Caco-2 (cell line): ENCODE results near the gene MAP3K15. TPM values are rescaled to one million over a fixed set of nuclear protein-coding genes. Genes with fewer than 3 reads are reported as not detected.
"Not testable (repeated sequence)": the region's sequence is repeated elsewhere in the genome, so short reads cannot be mapped to it uniquely, and the experiment has no call there.

ENCODE experiments used
- BruUV-seq: library from RNA; stranded (reverse); fragments of 400-500 nt; replicated peaks from 2 replicates; lab custom pipeline; 2021; lab: Mats Ljungman, UMichigan
- CTCF ChIA-PET: fragments of 300-600 bp; sonication (Branson Sonifier 250); formaldehyde crosslinking; loops from one replicate; lab custom pipeline; 2022; ENCODE audit warnings: antibody characterized with exemption; lab: Charles Lee
- POLR2A ChIA-PET: fragments of 300-600 bp; sonication (Branson Sonifier 250); formaldehyde crosslinking; loops from one replicate; lab custom pipeline; 2022; ENCODE audit warnings: antibody characterized with exemption; lab: Charles Lee
- DNase-seq, 2 experiments: peaks; one replicate each; pipeline versions ENCODE4 v3.0.0 to v3.0.0-alpha.2; 2020 to 2022
- H3K27me3 ChIP-seq: replicated peaks from 2 replicates; pipeline ENCODE4 v1.6.0; 2011; ENCODE audit warnings: low read length; ENCODE audit not compliant: control insufficient read depth, insufficient read depth
- H3K36me3 ChIP-seq: 2 replicates; pipeline ENCODE4 v1.5.1; 2011; ENCODE audit warnings: low read length; ENCODE audit not compliant: control insufficient read depth, insufficient read depth
- H3K4me1 ChIP-seq: fragments of 250-450 bp; sonication (Bioruptor Pico); 2 replicates; pipeline ENCODE4 v1.5.1; 2020; ENCODE audit warnings: mild to moderate bottlenecking
- H3K4me3 ChIP-seq: 2 replicates; pipeline ENCODE4 v1.5.1; 2011; ENCODE audit warnings: low read depth, mild to moderate bottlenecking, control low read depth, low read length
- H3K9me3 ChIP-seq: fragments of 250-450 bp; sonication (Bioruptor Pico); 2 replicates; pipeline ENCODE4 v1.5.1; 2020; ENCODE audit warnings: mild to moderate bottlenecking, moderate library complexity
- H3K27ac Mint-ChIP-seq: one replicate; pipeline ENCODE4 v1.8.0; 2022; ENCODE audit warnings: mixed read lengths; ENCODE audit not compliant: unreplicated experiment
- H3K27me3 Mint-ChIP-seq: one replicate; pipeline ENCODE4 v1.8.0; 2022; ENCODE audit warnings: mixed read lengths; ENCODE audit not compliant: insufficient read depth, unreplicated experiment
- H3K36me3 Mint-ChIP-seq: one replicate; pipeline ENCODE4 v1.8.0; 2022; ENCODE audit warnings: mild to moderate bottlenecking, mixed read lengths; ENCODE audit not compliant: insufficient read depth, unreplicated experiment
- H3K4me1 Mint-ChIP-seq: one replicate; pipeline ENCODE4 v1.8.0; 2022; ENCODE audit warnings: low read depth, mixed read lengths; ENCODE audit not compliant: unreplicated experiment
- H3K4me3 Mint-ChIP-seq: one replicate; pipeline ENCODE4 v1.8.0; 2022; ENCODE audit warnings: mild to moderate bottlenecking, moderate library complexity, mixed read lengths; ENCODE audit not compliant: unreplicated experiment
- H3K9me3 Mint-ChIP-seq: one replicate; pipeline ENCODE4 v1.8.0; 2022; ENCODE audit warnings: mixed read lengths; ENCODE audit not compliant: unreplicated experiment
- intact Hi-C: fragments of 100-400 bp; cut with micrococcal nuclease; formaldehyde crosslinking; loops from one replicate; pipeline ENCODE4 v1.10.0; 2022; ENCODE audit not compliant: unreplicated experiment
- total RNA-seq: library from RNA; stranded (reverse); gene quantifications from 2 replicates; pipeline ENCODE4 v1.2.3, GENCODE V29; 2022
- TF ChIP-seq, protein P1 (sequence below), 2 experiments: fragments of 200-600 bp in 1 of 2; IDR thresholded peaks; 1 replicate in 1 of 2; 2 replicates in 1 of 2; pipeline versions ENCODE4 v1.5.1 to v1.8.0; 2011 to 2022; ENCODE audit warnings: antibody characterized with exemption in 1 of 2, control low read depth in 1 of 2, inconsistent platforms in 1 of 2, low read depth in 1 of 2, low read length in 1 of 2, mild to moderate bottlenecking in 1 of 2, moderate library complexity in 1 of 2; ENCODE audit not compliant: insufficient read depth in 1 of 2, severe bottlenecking in 1 of 2, unreplicated experiment in 1 of 2

Gene MAP3K15
- total RNA-seq, 1 experiment from 2014 or later: 1.3 TPM

DNA sequence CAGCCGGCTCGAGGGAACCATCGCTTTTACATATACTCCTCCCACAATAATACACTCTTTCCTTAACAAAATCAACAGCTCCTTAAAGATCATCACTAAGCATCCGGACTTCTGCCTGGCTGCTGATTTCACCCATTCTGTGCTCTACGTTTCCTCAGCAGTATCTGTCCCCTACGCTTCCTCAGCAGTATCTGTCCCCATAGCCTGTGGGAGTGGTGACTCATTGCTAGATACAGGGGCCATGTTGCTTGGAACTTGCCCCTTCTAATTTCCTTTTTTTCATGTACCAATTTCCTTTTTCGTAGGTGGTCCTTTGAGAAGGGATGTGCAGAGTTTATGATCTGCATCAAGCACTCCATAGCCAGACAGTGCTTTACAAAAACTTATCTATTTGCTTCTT, 18.6 kb downstream of the MAP3K15 start:
- TF ChIP-seq, protein P1, sequence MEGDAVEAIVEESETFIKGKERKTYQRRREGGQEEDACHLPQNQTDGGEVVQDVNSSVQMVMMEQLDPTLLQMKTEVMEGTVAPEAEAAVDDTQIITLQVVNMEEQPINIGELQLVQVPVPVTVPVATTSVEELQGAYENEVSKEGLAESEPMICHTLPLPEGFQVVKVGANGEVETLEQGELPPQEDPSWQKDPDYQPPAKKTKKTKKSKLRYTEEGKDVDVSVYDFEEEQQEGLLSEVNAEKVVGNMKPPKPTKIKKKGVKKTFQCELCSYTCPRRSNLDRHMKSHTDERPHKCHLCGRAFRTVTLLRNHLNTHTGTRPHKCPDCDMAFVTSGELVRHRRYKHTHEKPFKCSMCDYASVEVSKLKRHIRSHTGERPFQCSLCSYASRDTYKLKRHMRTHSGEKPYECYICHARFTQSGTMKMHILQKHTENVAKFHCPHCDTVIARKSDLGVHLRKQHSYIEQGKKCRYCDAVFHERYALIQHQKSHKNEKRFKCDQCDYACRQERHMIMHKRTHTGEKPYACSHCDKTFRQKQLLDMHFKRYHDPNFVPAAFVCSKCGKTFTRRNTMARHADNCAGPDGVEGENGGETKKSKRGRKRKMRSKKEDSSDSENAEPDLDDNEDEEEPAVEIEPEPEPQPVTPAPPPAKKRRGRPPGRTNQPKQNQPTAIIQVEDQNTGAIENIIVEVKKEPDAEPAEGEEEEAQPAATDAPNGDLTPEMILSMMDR (IDR thresholded peaks at IDR 0.05; ENCODE audit: insufficient read depth in 1 of 2, low read depth in 1 of 2, low read length in 1 of 2, severe bottlenecking in 1 of 2, unreplicated experiment in 1 of 2): no peak
- Mint-ChIP-seq H3K27me3 (no peaks in the 10 kb centered on the region), H3K4me1 (no peaks in the 10 kb centered on the region), H3K4me3 (no peak overlapping the region), H3K36me3 (no peaks in the 10 kb centered on the region), H3K27ac (no peak overlapping the region), H3K9me3 (no peaks in the 10 kb centered on the region)
- BruUV-seq: no TSS peak
- CTCF ChIA-PET: no interaction called here
- no peaks in the 10 kb centered on the region for H3K36me3 ChIP-seq
- no peak for DNase-seq
- H3K4me1 ChIP-seq: no peaks in the 10 kb centered on the region
- no peak overlapping the region for H3K4me3 ChIP-seq
- POLR2A ChIA-PET: no interaction called here
- intact Hi-C loops: no loop called here
- no peaks in the 10 kb centered on the region for H3K27me3 ChIP-seq
- no peaks in the 10 kb centered on the region for H3K9me3 ChIP-seq

DNA sequence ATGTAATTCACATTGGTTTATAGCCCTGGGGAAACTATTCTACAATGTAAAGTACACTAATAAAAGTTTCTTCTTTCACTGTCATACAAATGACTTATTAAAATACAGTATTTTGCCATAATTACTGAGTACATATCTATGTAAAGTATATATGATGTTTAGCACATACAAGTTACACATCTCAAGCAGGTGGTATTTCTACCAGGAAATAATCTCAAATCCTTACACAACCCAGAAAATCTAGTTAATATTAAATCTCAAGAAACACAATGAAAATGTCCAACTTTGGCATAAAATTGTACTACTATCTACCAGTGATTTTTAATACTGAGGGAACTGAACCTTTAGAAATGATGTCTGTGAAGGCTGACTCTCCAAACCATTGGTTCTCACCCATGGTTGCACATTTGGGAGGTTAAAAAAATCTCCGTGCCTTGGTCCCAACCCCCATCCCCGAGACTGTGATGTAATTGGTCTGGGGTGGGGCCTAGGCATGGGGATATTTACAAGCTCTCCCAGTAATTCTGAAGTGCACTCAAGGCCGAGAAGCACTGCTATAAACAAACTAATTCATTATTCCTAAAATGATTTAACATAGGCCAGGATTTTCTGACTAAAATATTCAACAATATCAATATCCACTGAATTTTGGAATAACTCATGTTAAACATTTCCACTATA, 27.6 kb downstream of the MAP3K15 start:
- Histone ChIP-seq H3K27me3 (no peaks in the 10 kb centered on the region), H3K4me3 (no peak overlapping the region), H3K9me3 (no peaks in the 10 kb centered on the region), H3K4me1 (no peaks in the 10 kb centered on the region), H3K36me3 (no peaks in the 10 kb centered on the region)
- TF ChIP-seq, protein P1 (IDR thresholded peaks at IDR 0.05; ENCODE audit: insufficient read depth in 1 of 2, low read depth in 1 of 2, low read length in 1 of 2, severe bottlenecking in 1 of 2, unreplicated experiment in 1 of 2): no peak
- Mint-ChIP-seq H3K4me1 (no peaks in the 10 kb centered on the region), H3K9me3 (no peaks in the 10 kb centered on the region), H3K27me3 (no peaks in the 10 kb centered on the region), H3K27ac (no peak overlapping the region), H3K4me3 (no peak overlapping the region), H3K36me3 (no peaks in the 10 kb centered on the region)
- DNase-seq: no peak
- POLR2A ChIA-PET: no interaction called here
- CTCF ChIA-PET: no interaction called here
- intact Hi-C loops: no loop called here
- no TSS peak for BruUV-seq

DNA sequence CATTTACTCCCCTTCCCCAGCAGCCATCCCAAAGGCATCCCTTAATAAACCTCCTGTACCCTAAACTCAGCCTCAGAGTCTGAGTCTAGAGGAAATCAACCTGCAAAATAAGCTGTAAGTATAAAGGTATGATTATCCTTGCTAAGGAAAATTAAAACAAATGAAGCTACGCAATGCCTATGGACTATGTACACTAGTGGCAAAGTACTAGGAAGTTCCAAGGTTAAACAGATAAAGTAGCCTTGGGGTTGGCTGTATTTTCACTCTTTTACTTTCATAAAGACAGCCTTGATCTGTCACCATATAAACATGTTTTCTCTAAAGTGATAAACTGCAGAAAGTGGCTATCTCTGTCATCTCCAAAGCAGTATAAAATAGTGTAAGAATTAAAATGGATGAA, 35.9 kb downstream of the MAP3K15 start:
- no peak overlapping the region for H3K4me3 Mint-ChIP-seq
- no peaks in the 10 kb centered on the region for H3K27me3 Mint-ChIP-seq
- POLR2A ChIA-PET: no interaction called here
- no peaks in the 10 kb centered on the region for H3K27me3 ChIP-seq
- no peak for DNase-seq
- H3K4me1 Mint-ChIP-seq: no peaks in the 10 kb centered on the region
- BruUV-seq: no TSS peak
- no peaks in the 10 kb centered on the region for H3K36me3 ChIP-seq
- TF ChIP-seq, protein P1 (IDR thresholded peaks at IDR 0.05; ENCODE audit: insufficient read depth in 1 of 2, low read depth in 1 of 2, low read length in 1 of 2, severe bottlenecking in 1 of 2, unreplicated experiment in 1 of 2): no peak
- H3K27ac Mint-ChIP-seq: no peak overlapping the region
- no peaks in the 10 kb centered on the region for H3K9me3 Mint-ChIP-seq
- no peak overlapping the region for H3K4me3 ChIP-seq
- H3K36me3 Mint-ChIP-seq: peaks cover 14% of the 10 kb centered on the region
- CTCF ChIA-PET: no interaction called here
- intact Hi-C loops: no loop called here
- no peaks in the 10 kb centered on the region for H3K4me1 ChIP-seq
- no peaks in the 10 kb centered on the region for H3K9me3 ChIP-seq

DNA sequence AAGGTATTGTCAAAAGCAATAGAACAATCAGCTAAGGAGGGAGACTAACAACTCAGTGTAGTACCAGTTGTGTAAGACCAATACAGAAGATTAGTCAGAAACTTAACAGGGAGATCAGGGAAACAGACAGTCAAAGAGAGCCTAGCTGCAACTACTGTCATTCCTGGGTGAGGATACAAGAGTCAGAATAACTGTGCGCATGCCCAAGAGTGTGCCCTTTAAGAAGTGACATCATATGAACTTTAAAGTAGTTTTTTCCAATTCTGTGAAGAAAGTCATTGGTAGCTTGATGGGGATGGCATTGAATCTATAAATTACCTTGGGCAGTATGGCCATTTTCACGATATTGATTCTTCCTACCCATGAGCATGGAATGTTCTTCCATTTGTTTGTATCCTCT, 46.9 kb downstream of the MAP3K15 start:
- H3K9me3 ChIP-seq, H3K4me1 Mint-ChIP-seq, CTCF ChIA-PET, H3K4me1 ChIP-seq, BruUV-seq, H3K36me3 ChIP-seq, H3K27me3 ChIP-seq, DNase-seq, H3K4me3 Mint-ChIP-seq, H3K9me3 Mint-ChIP-seq, intact Hi-C loops, H3K4me3 ChIP-seq, POLR2A ChIA-PET, H3K27me3 Mint-ChIP-seq, H3K36me3 Mint-ChIP-seq, H3K27ac Mint-ChIP-seq: not testable (repeated sequence)
